K562 (cell line): Measurements from ENCODE around the gene POU2AF3. TPM values are rescaled to one million over a fixed set of nuclear protein-coding genes. Genes with fewer than 3 reads are reported as not detected.

Source experiments
- ATAC-seq: fragments of 200-7000 bp; cut with Tn5 transposase; 3 replicates; pipeline ENCODE4 v1.9.1; 2020; ENCODE audit warnings: moderate library complexity
- BruUV-seq: library from RNA; stranded (reverse); fragments of 400-500 nt; replicated peaks from 2 replicates; lab custom pipeline; 2021; lab: Mats Ljungman, UMichigan
- CTCF ChIA-PET: fragments of 300-600 bp; formaldehyde crosslinking; extraction: SDS; loops from one replicate; lab custom pipeline; 2021; ENCODE audit warnings: low intra/inter-chr PET ratio; lab: Yijun Ruan, JAX
- POLR2A ChIA-PET: fragments of 300-600, 350-650 bp; sonication (Branson Sonifier 250); formaldehyde crosslinking; extraction: SDS; loops from one replicate; lab custom pipeline; 2021; ENCODE audit warnings: antibody characterized with exemption, inconsistent platforms; lab: Yijun Ruan, JAX
- DNase-seq, 4 experiments: peaks; one replicate each; pipeline versions ENCODE4 v3.0.0 to v3.0.0-alpha.2; 2011 to 2018; ENCODE audit warnings: low spot score in 3 of 4, mixed read lengths in 3 of 4; ENCODE audit errors: extremely low read depth in 1 of 4
- FAIRE-seq: peaks from 2 replicates; lab custom pipeline; 2011; peaks lifted over from hg19 to GRCh38; lab: Jason Lieb, UNC
- H2AFZ ChIP-seq: 2 replicates; pipeline ENCODE4 v1.6.0; 2011; ENCODE audit warnings: low read depth, low read length, control low read depth, inconsistent platforms
- H3K27ac ChIP-seq: fragments of 200-600 bp; 3 replicates; pipeline ENCODE4 v1.8.0; 2011; ENCODE audit warnings: low read depth, mild to moderate bottlenecking, control low read depth, inconsistent platforms, low read length, moderate library complexity, mixed read lengths; ENCODE audit errors: extremely low read depth
- H3K27me3 ChIP-seq, 2 experiments: fragments of 300-600 bp in 1 of 2; 2 replicates in 1 of 2; 3 replicates in 1 of 2; pipeline versions ENCODE4 v1.6.0 to v1.8.0; 2011; ENCODE audit warnings: inconsistent platforms in 2 of 2, low read length in 2 of 2, mild to moderate bottlenecking in 1 of 2, mixed read lengths in 1 of 2, moderate library complexity in 1 of 2; ENCODE audit not compliant: control insufficient read depth in 2 of 2, insufficient read depth in 2 of 2
- H3K36me3 ChIP-seq: fragments of 300-600 bp; 3 replicates; pipeline ENCODE4 v1.8.0; 2011; ENCODE audit warnings: mild to moderate bottlenecking, low read length, inconsistent platforms; ENCODE audit not compliant: control insufficient read depth, insufficient read depth
- H3K4me1 ChIP-seq, 2 experiments: fragments of 200-600 bp in 1 of 2; replicated peaks in 1 of 2; 2 replicates in 1 of 2; 3 replicates in 1 of 2; pipeline versions ENCODE4 v1.5.1 to v1.8.0; 2011; ENCODE audit warnings: inconsistent platforms in 2 of 2, low read length in 2 of 2, mild to moderate bottlenecking in 1 of 2, mixed read lengths in 1 of 2, moderate library complexity in 1 of 2; ENCODE audit not compliant: control insufficient read depth in 2 of 2, insufficient read depth in 2 of 2
- H3K4me2 ChIP-seq: 2 replicates; pipeline ENCODE4 v1.6.1; 2011; ENCODE audit warnings: low read length, control low read depth, inconsistent platforms, mixed read lengths; ENCODE audit not compliant: insufficient read depth
- H3K4me3 ChIP-seq: fragments of 200-600 bp; sonication (generic), shearing (Covaris generic); 2 replicates; pipeline ENCODE4 v1.5.1; 2016; ENCODE audit warnings: control low read depth, inconsistent platforms
- H3K79me2 ChIP-seq: fragments of 200-600 bp; 3 replicates; pipeline ENCODE4 v1.8.0; 2011; ENCODE audit warnings: low read length, inconsistent platforms; ENCODE audit not compliant: control insufficient read depth, insufficient read depth
- H3K9ac ChIP-seq, 2 experiments: 2 replicates each; pipeline versions ENCODE4 v1.6.0 to v1.6.1; 2011; ENCODE audit warnings: low read depth in 2 of 2, low read length in 2 of 2, control low read depth in 1 of 2, inconsistent platforms in 1 of 2, mild to moderate bottlenecking in 1 of 2, mixed read lengths in 1 of 2; ENCODE audit not compliant: insufficient read depth in 1 of 2
- H3K9me1 ChIP-seq: one replicate; pipeline ENCODE4 v1.6.0; 2011; ENCODE audit warnings: inconsistent platforms, mild to moderate bottlenecking, low read length, moderate library complexity; ENCODE audit not compliant: control insufficient read depth, insufficient read depth
- H3K9me3 ChIP-seq: replicated peaks from 2 replicates; pipeline ENCODE4 v1.5.1; 2011; ENCODE audit warnings: low read depth, low read length, inconsistent platforms; ENCODE audit not compliant: control insufficient read depth, insufficient read depth
- H4K20me1 ChIP-seq: replicated peaks from 2 replicates; pipeline ENCODE4 v1.6.1; 2011; ENCODE audit warnings: low read length, inconsistent platforms, mixed read lengths; ENCODE audit not compliant: control insufficient read depth, insufficient read depth
- JUNB ChIP-seq: fragments of 450-650 bp; formaldehyde crosslinking; conservative IDR thresholded peaks from 2 replicates; pipeline ENCODE4 v1.4.0; 2020; ENCODE audit warnings: mild to moderate bottlenecking
- KDM1A ChIP-seq, 2 experiments: fragments of 450-650 bp; IDR thresholded peaks; 2 replicates each; pipeline ENCODE4 v1.6.1; 2016; ENCODE audit warnings: mild to moderate bottlenecking in 2 of 2
- KLF1 ChIP-seq: fragments of 450-650 bp; IDR thresholded peaks from 2 replicates; pipeline ENCODE4 v1.6.1; 2016; ENCODE audit warnings: missing genetic modification characterization, missing compliant biosample characterization
- SNRNP70 ChIP-seq: fragments of 200-400 bp; formaldehyde crosslinking; optimal IDR thresholded peaks from 2 replicates; pipeline ENCODE3; 2017; ENCODE audit warnings: low read depth, low read length
- SP2 ChIP-seq: IDR thresholded peaks from 2 replicates; pipeline ENCODE4 v1.6.1; 2011; ENCODE audit warnings: mild to moderate bottlenecking, low read depth, low read length, moderate library complexity; ENCODE audit not compliant: poor library complexity, severe bottlenecking; ENCODE audit errors: extremely low read depth
- WGBS: fragments of 100-300 bp; shearing (Covaris generic); methylation state at CpG from one replicate; pipeline ENCODE4 v1.1.6; 2016; ENCODE audit warnings: low coverage, mixed read lengths; ENCODE audit not compliant: insufficient coverage; ENCODE audit errors: missing lambda C conversion rate; 5-methylcytosine and 5-hydroxymethylcytosine counted together
- in situ Hi-C: fragments of 300-500 bp; cut with MboI; formaldehyde crosslinking; loops from 4 replicates; pipeline ENCODE4 v1.15.0; 2018; ENCODE audit warnings: inconsistent platforms, mixed read lengths
- intact Hi-C: fragments of 100-400 bp; cut with micrococcal nuclease; formaldehyde crosslinking; loops from 2 replicates; pipeline ENCODE4 v1.14.2; 2022
- polyA plus RNA-seq, 8 experiments: library from polyadenylated mRNA; depleted of rRNA in 4 of 8; stranded (reverse) in 5 of 8; unstranded in 3 of 8; fragments of >200 nt; fragmentation: Nextera tagmentation in 2 of 8; fragmentation: Illumina TruSeq in 1 of 8; extraction: Ambion mirVana in 2 of 8; extraction: Trizol in 1 of 8; gene quantifications; 2 replicates each; pipeline versions ENCODE4 v1.2.1 to v1.2.3, GENCODE V29; 2011 to 2014; ENCODE audit warnings: inconsistent platforms in 1 of 8, missing spikeins in 1 of 8
- total RNA-seq, 7 experiments: library from RNA; depleted of rRNA in 6 of 7; stranded (reverse); fragments of >200 nt in 6 of 7; fragmentation: Illumina TruSeq in 2 of 7; extraction: Trizol in 2 of 7; gene quantifications; 2 replicates each; pipeline versions ENCODE4 v1.2.1 to v1.2.3, GENCODE V29; 2011 to 2021; ENCODE audit warnings: low replicate concordance in 1 of 7
- TF ChIP-seq, protein P1 (sequence below), 2 experiments: fragments of 200-800 bp in 1 of 2; sonication (Bioruptor generic) in 1 of 2; sonication (generic) in 1 of 2; formaldehyde crosslinking in 1 of 2; IDR thresholded peaks in 1 of 2; conservative IDR thresholded peaks in 1 of 2; 2 replicates each; pipeline versions ENCODE4 v1.5.0 to v1.6.1; 2016 to 2020; ENCODE audit warnings: missing compliant biosample characterization in 1 of 2, missing genetic modification characterization in 1 of 2, missing genetic modification reagents in 1 of 2
- TF ChIP-seq, protein P2 (sequence below): sonication (generic); formaldehyde crosslinking; IDR thresholded peaks from 2 replicates; pipeline ENCODE4 v1.8.0; 2023; ENCODE audit warnings: missing genetic modification reagents, mild to moderate bottlenecking, borderline replicate concordance
- TF ChIP-seq, protein P3 (sequence below): fragments of 450-650 bp; IDR thresholded peaks from 2 replicates; pipeline ENCODE4 v1.6.1; 2016
- TF ChIP-seq, protein P4 (sequence below), 2 experiments: IDR thresholded peaks; 2 replicates each; pipeline ENCODE4 v1.6.1; 2012; ENCODE audit warnings: improper control_type of control experiment in 2 of 2, low read depth in 2 of 2, low read length in 2 of 2, borderline replicate concordance in 1 of 2

Gene POU2AF3
- total and polyA plus RNA-seq, 9 of the 15 experiments (the other 6 are each of a cell fraction or from before 2014, with no cell fraction given): not detected

DNA sequence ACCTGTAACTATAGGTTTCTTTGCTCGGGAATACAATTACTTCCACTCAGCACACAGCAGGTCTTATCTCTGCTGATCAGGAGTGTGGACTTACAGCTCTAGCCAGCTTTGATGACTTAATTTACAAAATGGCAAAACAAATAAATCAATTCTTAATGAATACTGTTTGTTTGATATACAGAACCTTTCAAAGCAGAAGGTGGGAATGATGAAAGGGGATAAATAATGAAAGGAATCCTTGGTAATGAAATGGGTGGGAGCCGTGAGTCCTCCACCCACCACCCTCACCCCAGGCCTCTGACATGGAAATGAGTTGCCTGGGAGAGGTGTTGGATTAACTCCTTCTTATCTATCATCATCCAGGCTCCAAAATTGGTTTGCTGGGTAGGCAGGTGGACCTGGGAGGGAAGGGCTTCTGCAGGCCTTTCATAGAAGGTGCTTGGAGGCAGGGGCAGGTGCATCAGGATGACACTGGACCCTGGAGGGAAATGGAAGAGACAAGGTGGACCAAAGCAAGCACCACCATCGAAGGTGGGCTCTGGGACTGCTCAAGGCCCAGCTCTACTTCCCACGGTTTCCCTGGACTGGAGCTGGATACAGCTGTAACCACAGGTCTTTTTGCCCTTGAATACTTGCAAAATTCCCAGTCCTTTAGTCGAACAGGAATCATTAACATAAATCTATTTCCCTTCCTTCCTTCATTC lies 57.8 kb downstream of the POU2AF3 start:
- Histone ChIP-seq H3K79me2 (no peaks in the 10 kb centered on the region), H4K20me1 (no peaks in the 10 kb centered on the region), H3K4me1 (peaks cover 0 to 3% of the 10 kb centered on the region in 2 experiments; a peak in 1 of 5 replicates), H3K4me3 (no peak overlapping the region), H3K4me2 (no peak overlapping the region), H2AFZ (no peak overlapping the region), H3K36me3 (no peaks in the 10 kb centered on the region), H3K9me3 (no peaks in the 10 kb centered on the region), H3K27ac (no peak overlapping the region), H3K27me3 (peaks cover 0 to 5% of the 10 kb centered on the region in 2 experiments; a peak in 1 of 5 replicates), H3K9ac (no peak overlapping the region), H3K9me1 (no peaks in the 10 kb centered on the region)
- intact Hi-C loops: no loop called here
- ATAC-seq: no peak
- in situ Hi-C loops: no loop called here
- DNase-seq: no peak
- CTCF ChIA-PET: no interaction called here
- no peak for FAIRE-seq
- POLR2A ChIA-PET: no interaction called here
- BruUV-seq: no TSS peak
- WGBS: 1% methylated on average over 5 of the region's 5 CpGs
- no peak for TF ChIP-seq KDM1A (IDR thresholded peaks at IDR 0.05)
- TF ChIP-seq KLF1 (tag): no peak
- TF ChIP-seq, protein P1, sequence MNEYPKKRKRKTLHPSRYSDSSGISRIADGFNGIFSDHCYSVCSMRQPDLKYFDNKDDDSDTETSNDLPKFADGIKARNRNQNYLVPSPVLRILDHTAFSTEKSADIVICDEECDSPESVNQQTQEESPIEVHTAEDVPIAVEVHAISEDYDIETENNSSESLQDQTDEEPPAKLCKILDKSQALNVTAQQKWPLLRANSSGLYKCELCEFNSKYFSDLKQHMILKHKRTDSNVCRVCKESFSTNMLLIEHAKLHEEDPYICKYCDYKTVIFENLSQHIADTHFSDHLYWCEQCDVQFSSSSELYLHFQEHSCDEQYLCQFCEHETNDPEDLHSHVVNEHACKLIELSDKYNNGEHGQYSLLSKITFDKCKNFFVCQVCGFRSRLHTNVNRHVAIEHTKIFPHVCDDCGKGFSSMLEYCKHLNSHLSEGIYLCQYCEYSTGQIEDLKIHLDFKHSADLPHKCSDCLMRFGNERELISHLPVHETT (CRISPR knock-in tag; conservative IDR thresholded peaks at IDR 0.05 in 1 of 2, IDR thresholded peaks at IDR 0.05 in 1 of 2): no peak
- no peak for TF ChIP-seq SNRNP70
- no peak for TF ChIP-seq SP2
- TF ChIP-seq, protein P2, sequence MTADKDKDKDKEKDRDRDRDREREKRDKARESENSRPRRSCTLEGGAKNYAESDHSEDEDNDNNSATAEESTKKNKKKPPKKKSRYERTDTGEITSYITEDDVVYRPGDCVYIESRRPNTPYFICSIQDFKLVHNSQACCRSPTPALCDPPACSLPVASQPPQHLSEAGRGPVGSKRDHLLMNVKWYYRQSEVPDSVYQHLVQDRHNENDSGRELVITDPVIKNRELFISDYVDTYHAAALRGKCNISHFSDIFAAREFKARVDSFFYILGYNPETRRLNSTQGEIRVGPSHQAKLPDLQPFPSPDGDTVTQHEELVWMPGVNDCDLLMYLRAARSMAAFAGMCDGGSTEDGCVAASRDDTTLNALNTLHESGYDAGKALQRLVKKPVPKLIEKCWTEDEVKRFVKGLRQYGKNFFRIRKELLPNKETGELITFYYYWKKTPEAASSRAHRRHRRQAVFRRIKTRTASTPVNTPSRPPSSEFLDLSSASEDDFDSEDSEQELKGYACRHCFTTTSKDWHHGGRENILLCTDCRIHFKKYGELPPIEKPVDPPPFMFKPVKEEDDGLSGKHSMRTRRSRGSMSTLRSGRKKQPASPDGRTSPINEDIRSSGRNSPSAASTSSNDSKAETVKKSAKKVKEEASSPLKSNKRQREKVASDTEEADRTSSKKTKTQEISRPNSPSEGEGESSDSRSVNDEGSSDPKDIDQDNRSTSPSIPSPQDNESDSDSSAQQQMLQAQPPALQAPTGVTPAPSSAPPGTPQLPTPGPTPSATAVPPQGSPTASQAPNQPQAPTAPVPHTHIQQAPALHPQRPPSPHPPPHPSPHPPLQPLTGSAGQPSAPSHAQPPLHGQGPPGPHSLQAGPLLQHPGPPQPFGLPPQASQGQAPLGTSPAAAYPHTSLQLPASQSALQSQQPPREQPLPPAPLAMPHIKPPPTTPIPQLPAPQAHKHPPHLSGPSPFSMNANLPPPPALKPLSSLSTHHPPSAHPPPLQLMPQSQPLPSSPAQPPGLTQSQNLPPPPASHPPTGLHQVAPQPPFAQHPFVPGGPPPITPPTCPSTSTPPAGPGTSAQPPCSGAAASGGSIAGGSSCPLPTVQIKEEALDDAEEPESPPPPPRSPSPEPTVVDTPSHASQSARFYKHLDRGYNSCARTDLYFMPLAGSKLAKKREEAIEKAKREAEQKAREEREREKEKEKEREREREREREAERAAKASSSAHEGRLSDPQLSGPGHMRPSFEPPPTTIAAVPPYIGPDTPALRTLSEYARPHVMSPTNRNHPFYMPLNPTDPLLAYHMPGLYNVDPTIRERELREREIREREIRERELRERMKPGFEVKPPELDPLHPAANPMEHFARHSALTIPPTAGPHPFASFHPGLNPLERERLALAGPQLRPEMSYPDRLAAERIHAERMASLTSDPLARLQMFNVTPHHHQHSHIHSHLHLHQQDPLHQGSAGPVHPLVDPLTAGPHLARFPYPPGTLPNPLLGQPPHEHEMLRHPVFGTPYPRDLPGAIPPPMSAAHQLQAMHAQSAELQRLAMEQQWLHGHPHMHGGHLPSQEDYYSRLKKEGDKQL (CRISPR knock-in tag): no peak
- TF ChIP-seq, protein P3, sequence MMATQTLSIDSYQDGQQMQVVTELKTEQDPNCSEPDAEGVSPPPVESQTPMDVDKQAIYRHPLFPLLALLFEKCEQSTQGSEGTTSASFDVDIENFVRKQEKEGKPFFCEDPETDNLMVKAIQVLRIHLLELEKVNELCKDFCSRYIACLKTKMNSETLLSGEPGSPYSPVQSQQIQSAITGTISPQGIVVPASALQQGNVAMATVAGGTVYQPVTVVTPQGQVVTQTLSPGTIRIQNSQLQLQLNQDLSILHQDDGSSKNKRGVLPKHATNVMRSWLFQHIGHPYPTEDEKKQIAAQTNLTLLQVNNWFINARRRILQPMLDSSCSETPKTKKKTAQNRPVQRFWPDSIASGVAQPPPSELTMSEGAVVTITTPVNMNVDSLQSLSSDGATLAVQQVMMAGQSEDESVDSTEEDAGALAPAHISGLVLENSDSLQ: no peak
- TF ChIP-seq, protein P4, sequence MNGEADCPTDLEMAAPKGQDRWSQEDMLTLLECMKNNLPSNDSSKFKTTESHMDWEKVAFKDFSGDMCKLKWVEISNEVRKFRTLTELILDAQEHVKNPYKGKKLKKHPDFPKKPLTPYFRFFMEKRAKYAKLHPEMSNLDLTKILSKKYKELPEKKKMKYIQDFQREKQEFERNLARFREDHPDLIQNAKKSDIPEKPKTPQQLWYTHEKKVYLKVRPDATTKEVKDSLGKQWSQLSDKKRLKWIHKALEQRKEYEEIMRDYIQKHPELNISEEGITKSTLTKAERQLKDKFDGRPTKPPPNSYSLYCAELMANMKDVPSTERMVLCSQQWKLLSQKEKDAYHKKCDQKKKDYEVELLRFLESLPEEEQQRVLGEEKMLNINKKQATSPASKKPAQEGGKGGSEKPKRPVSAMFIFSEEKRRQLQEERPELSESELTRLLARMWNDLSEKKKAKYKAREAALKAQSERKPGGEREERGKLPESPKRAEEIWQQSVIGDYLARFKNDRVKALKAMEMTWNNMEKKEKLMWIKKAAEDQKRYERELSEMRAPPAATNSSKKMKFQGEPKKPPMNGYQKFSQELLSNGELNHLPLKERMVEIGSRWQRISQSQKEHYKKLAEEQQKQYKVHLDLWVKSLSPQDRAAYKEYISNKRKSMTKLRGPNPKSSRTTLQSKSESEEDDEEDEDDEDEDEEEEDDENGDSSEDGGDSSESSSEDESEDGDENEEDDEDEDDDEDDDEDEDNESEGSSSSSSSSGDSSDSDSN (IDR thresholded peaks at IDR 0.05; ENCODE audit: borderline replicate concordance in 1 of 2, low read depth in 2 of 2, low read length in 2 of 2): no peak
- TF ChIP-seq JUNB (CRISPR knock-in tag): no peak
